HG03159 (cell line): ENCODE data around the gene RASA2.
A peak's percentile ranks its signal among the peaks of the same experiment; 100 is the strongest.
"Not testable (repeated sequence)": the region's sequence is repeated elsewhere in the genome, so short reads cannot be mapped to it uniquely, and the experiment has no call there.

Experiments
- ATAC-seq: cut with Tn5 transposase; IDR thresholded peaks from one replicate; pipeline ENCODE4 v1.9.1; 2021; ENCODE audit warnings: mild to moderate bottlenecking, moderate library complexity; ENCODE audit not compliant: unreplicated experiment

The RASA2 gene

DNA sequence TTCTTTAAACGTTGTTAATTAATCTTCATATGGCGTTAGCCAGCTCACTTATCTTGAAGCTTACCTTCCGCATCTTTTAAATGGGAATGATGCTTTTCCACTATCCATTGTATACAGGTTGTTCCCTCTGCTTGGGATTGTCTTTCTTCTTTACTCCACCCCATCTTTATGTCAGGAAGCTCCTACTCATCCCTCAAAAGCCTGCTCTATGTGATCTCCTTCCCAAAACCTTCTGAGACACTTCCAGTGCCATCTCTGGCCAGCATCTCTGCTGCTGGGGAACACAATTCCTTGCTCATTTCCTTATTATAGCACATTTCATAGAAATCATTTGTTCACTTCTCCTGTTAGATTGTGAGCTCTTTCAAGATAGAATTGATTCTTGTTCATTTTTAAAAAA is 4.3 kb downstream of the RASA2 start:
- ATAC-seq: no peak

GRCh38 chr3:141491929-141492328 is 5.1 kb downstream of the RASA2 start:
- no peak for ATAC-seq

DNA sequence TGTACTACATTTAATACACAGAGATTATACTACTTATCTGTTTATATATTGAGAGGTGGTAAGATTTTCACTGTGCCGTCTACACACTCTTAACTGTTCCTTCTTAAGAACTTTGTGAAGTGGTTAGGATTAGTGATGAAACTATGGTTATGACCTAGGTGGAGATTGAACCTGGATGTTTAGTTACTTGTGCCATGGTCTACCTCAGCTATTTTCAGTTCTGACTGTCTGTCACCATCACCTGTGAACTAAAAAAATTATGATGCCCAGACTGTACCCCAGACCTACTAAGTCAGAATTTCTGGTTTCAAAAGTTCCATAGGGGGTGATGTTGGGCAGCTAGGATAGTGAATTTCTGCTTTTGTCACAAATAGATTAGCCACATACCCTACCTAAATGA is 6.4 kb downstream of the RASA2 start:
- no peak for ATAC-seq

GRCh38 chr3:141497589-141497988 is 10.8 kb downstream of the RASA2 start:
- ATAC-seq: not testable (repeated sequence)

DNA sequence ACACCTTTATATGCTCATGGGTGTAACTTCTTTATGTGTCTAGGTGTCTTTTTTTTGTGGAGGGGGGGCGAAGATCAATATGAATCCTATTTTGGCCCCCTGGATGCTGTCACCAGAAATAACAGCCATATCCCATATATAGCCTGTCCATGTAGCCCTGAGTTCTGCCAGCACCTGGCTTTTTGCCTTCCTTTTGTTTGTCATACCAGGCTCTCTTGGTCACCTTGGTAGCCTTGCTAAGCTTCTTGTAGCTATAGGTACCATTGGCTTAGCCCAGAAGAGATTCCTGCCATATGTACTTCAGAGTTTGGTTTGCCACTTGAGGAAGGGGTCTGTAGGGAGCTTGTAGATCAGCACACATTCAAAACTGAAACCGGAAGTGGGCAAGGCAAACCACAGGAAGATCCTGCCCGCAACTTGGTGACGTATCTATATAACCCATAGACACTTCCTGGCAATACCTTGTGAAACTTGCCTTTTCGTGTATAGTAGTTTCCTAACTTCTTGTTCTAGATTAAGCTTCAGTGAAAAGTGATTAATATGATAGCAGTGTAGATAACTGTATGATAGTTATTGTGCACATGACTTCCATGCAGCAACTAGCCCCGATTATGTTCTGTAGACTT is 11.9 kb downstream of the RASA2 start:
- ATAC-seq: peak; percentile 98

DNA sequence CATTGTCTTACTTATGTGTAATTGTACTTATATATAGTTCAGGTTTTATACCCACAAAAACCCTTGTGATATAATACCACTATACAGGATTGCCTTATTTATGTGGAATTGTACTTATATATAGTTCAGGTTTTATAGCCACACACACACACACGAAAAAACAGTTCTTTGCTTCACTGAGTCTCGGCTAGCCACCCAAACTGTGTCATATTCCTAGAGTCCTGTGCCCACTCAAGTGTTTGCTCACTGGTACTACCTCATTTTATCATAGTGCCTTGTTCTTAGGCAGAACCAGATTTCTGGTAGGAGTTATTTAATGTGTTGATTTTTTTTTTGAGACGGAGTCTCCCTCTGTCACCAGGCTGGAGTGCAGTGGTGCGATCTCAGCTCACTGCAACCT is 12.5 kb downstream of the RASA2 start:
- no peak for ATAC-seq

DNA sequence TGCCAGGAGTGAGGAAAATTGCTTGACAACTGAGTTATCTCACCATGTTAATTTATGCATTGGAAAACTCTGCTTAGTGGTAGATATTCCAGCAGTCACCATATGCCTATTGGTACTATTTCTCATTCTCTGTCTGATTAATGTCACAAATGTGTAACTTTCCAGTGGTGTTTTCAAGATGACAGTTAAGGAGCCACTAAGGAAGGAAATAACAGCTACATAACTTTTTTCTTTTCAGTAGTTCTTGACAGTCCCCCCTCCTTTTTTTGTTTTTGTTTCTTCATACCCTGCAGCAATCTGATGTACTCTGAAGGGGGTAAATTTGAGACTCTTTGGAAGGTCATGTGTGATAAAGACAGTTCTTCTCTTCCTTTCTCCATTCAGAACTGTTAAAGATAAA is 13.1 kb downstream of the RASA2 start:
- ATAC-seq: no peak

DNA sequence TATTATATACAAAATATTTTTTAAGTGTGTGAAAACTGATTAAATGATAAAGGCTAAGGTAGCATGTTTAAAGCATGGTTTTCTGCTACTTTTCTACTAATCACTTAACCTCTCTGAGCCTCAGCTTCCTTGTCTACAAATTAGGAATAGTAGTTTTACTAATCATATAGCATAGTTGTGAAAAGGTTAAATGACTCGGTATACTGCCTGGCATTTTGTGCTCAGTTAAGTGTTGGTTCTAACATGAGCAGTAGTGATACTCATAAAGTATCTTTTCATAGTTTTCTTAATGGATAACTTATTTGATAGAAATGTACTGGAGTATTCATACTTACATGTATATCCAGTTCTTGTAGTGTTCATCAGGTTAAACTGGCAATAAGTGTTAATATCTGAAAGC is 13.6 kb downstream of the RASA2 start:
- no peak for ATAC-seq

GRCh38 chr3:141505166-141505565 is 18.3 kb downstream of the RASA2 start:
- ATAC-seq: no peak

GRCh38 chr3:141506071-141506470 is 19.2 kb downstream of the RASA2 start:
- no peak for ATAC-seq

GRCh38 chr3:141507392-141508066 is 20.7 kb downstream of the RASA2 start:
- ATAC-seq: no peak

DNA sequence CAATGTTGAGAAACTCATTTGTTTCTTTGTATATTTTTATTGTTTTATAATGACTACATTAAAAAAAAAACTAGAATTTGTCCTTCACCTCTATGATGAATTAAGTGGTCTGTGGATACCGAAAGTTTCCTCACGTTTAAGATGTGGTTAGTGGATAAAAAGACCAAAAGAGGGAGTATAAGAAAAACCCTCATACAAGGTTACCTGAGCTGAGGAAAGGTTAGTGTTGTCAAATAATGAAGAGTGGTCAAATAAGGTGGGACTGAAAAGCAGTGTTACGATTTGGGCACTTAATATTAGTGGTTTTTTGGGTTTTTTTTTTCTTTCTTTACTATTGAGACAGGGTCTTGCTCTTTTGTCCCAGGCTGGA is 21.2 kb downstream of the RASA2 start:
- ATAC-seq: no peak

GRCh38 chr3:141511361-141511760 is 24.5 kb downstream of the RASA2 start:
- ATAC-seq: no peak

GRCh38 chr3:141514382-141514781 is 27.6 kb downstream of the RASA2 start:
- ATAC-seq: no peak

GRCh38 chr3:141519587-141519986 is 32.8 kb downstream of the RASA2 start:
- ATAC-seq: no peak

DNA sequence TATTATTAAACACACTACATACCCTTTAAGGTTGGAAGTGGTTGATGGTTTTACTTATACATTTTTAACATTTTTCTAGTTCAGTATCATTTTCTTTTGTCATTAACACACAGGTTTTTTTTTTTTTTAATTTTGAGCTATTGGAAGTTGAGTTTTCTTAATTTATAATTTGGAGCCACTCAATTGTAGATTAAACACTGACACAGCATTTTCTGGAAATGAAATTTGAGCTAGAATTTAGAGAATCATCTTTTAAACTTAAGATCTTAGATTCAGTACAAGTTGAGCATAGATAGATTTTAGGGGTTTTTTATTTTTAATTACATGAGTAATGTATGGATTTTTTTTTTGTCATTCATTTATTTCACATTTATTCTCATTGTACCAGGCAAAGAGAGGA is 35.0 kb downstream of the RASA2 start:
- no peak for ATAC-seq

DNA sequence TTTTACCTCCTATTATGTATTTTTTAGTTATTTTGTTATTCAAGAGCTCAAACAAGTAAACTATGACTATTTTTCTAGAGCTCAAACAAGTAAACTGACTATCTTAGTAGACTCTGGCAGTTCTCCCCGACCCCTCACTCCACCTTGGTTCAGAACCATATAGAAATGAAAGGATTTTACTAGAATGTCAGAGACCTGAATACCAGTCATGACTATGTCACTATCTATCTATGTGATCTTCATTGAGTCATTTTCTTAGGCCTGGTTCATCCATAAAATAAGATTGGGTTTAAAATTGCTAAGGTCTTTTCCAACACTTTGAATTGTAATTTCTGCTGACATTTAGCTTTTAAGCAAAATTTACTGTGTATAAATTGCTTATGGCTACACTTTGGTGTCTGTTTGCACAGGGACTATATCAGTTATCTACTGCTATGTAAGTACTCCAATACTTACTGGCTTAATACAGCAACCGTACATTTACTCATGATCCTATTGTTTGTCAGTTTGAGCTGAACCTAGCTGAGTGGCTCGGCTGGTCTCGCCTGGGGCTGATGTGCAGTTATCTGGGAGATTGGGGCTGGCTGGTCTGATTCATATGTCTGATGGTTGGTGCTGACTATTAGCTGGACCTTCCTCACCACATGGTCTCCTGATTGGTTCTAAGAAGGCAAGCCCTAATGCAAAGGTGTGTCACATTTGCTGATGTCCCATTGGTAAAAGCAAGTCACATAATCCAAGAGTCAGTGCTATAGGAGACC is 37.0 kb downstream of the RASA2 start:
- no peak for ATAC-seq

- ATAC-seq: no peak
Measured at GRCh38 chr3:141524988-141525387, 38.2 kb downstream of the RASA2 start.

DNA sequence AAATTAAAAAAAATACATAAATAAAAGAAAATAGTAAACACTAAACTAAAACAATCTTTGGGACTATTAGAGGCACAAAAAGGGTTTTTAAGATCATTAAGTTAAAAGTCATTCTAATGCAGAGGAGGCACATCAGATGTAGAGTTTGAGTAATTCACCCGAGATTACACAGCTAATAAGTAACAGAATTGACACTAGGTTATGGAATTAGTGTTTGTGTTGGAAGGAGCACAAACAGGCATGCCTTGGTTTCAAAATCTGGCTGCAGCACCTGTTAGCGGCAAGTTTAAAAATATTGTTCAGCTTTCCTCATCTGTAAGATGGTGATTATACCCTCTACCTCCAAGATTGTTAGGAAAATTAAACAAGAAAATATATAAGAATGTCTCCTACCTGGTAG is 39.0 kb downstream of the RASA2 start:
- ATAC-seq: no peak

DNA sequence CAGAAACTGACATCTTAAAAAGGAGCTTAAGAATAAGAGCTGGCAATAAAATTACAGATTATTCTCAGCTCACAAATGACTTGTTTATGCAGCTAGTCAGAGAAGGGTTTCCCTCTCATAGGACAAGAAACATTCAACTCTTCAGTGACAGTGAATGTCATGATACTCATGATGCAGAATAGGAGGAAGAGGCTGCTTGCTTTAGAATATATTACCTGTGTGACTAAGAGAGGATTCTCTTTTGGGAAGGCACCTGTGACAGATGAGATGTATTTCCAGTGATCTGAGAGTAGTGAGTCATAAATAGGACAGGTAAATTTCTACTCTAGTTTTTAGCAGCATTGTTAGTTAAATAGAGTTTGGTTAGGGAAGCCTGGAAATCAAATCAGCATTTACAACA is 39.9 kb downstream of the RASA2 start:
- ATAC-seq: no peak

DNA sequence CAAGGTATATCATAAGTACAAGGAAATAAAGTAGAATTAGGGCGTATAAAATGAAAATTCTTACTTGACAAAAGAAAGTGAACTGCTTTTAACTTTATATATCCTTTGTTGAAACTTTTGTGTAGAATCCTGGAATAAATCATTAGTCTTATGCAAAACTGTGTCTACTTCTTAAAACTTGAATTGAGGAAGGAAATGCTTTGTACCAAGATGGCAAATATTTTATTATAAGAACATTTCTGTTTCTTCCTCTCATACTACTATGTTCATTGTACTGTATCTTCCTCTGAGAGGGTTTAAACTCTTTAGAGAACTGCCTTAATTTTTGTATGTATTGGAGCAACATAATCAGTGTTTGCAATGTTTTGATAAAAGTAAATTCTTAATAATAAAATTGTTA is 42.0 kb downstream of the RASA2 start:
- no peak for ATAC-seq

GRCh38 chr3:141529256-141529655 is 42.4 kb downstream of the RASA2 start:
- no peak for ATAC-seq
